ENCODE data around the gene C1orf167.

The C1orf167 gene

GRCh38 chr1:11786168-11786567 lies 24.2 kb downstream of the C1orf167 start:
- no peak for DNase-seq

DNA sequence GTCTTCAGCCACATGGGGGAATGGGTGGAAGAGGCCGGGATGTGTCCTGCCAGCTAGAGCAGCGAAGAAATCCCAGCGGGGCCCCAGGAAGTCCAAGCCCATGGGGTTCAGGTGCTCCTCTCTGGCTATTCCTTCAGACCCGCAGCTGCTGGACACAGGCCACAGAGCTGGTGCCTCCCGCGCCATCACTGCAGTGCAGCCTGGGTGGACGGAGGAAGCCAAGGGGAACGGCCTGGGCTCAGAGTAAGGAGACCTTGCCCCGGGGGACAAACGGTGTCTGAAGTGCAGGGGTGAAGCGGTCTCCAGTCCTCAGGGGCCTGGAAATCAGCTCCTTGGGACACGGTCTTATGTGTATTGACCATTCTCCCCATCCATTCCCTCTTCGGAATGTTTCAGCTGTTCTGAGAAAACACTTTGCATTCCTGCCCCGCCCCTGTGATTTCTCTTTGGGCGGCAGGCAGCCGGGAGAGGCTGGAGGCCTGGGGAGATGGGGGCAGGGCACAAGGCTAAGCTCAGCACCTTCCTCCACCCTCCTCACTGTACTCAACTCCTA lies 25.3 kb downstream of the C1orf167 start:
- DNase-seq = no peak

GRCh38 chr1:11787804-11788436 lies 25.9 kb downstream of the C1orf167 start:
- DNase-seq = no peak

GRCh38 chr1:11788549-11789053 lies 26.6 kb downstream of the C1orf167 start:
- no peak for DNase-seq

- DNase-seq = no peak
These were observed 27.4 kb downstream of the C1orf167 start for GRCh38 chr1:11789126-11790067.

DNA sequence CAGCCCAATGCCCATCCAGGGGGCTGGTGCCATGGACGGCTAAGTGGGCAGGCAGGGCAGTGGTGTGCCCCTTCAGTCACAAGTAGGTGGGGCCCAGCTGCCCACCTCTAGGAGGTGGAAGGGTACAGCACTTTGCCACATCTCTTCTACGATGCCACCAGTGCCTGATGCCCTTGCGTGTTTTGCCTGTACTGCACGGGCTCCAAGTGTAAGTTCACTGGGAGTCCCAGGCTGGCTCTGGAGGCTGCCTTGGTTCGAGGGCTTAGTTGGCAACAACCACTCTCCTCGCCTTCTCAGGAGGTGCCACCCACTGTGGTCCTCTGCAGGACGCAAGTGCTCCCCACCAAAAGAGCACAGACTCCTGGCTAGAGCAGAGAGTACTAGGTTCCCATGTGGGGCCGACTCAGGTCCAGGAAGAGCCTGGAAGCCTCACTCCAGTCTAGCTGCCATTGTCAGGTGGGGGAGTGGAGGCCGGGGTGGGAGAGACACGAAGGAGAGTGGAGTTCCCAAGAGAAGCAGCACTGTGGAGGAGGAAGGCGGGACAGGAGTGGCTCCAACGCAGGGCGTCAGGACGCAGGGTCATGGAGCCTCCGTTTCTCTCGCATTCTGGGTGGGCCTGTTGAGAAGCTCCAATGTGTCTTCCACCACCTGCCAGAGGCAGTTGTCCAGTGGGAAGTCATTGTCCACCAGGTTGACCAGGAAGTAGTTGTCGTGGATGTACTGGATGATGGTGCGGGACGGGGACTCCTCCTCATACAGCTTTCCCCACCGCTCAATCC lies 28.3 kb downstream of the C1orf167 start:
- no peak for DNase-seq

DNA sequence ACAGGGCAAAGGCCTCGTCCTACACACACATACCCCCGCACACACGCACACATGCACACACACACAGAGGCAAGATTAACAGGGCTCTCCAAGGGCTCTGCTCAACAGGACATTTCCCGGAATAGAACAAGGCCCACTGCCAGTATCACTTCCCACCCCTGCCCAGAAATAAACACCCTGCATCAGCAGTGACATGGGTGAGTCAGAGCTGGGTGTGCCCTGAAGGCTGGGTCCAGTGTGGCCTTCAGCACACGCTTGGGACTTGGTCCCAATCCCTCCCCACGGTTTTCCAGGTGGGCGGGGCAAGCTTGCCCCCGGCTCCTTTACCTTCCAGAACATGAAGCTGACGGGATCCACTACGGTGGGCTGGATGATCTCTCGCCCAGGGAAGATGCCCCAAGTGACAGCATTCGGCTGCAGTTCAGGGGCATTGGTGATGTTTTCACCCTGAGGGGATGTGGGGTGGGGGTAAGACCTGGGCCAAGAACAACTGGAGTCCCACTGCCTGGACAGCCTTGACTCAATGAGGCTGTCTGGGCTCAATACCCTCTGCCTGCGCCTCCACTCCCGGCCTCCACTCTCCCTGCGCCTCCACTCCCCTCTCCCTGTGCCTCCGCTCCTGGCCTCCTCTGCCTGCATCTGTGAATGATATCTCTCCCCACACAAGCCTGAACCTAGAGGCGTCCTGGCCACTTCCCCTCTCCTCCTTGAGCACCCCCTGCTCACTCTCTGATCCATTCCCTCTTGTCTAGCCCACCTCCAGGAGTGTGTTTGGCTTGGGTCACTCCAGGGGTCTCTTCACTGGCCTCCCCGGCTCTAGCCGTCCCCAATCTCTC lies 29.1 kb downstream of the C1orf167 start:
- DNase-seq = no peak

DNA sequence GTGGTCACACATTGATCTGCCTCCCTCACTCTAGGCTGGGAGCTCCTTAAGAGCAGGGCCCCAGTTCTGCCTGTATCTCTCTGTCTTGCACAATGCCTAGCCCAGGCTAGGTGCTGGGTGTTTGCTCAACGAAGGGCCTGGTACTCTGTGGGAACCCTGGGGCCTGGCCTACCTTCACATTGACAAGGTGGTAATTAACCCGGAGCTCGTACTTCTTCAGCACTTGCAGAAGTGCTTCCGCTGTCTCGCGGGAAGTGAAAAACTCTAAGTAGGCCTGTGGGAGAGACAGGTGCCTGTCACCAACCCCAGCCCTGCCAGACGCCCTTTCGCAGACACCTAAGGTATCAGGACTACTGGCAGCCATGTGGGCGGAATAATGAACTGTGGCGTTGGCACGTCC lies 30.1 kb downstream of the C1orf167 start:
- DNase-seq = no peak

GRCh38 chr1:11793819-11794218 lies 31.8 kb downstream of the C1orf167 start:
- DNase-seq = no peak

DNA sequence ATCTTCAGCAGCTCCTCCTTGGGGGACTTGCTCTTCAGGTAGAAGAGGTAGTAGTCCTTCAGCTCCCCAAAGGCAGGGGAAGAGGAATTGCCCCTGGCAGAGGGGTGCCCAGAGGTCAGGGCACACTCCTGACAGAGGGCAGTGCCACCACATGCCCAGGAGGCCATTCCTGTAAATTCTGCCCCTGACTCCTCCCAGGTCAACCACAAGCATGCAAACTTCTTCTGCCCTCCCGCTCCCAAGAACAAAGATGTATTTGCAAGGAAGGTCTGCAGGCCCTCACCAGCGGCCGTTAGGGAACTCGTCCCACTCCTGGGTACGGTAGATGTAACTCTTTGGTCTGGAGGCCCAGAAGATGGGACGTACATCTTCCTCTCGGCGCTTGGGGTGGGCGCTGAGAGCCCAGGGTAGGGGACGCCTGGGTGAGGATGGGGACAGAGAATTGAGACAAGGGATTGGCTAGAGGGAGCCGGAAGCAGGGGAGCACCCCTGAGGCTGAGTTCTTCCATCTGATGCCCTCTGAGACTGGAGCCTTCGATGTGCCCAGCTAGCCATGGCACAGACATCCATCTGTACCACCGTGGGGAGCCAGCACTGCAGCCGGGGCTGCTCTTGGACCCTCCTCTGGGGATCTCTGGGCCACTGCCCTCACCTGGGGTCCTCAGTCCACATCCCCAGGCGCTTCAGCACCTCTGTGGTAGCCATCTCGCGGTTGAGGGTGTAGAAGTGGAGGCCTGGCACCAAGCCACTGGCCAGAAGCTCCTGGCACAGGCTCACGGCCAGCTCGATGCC lies 32.6 kb downstream of the C1orf167 start:
- DNase-seq = no peak

DNA sequence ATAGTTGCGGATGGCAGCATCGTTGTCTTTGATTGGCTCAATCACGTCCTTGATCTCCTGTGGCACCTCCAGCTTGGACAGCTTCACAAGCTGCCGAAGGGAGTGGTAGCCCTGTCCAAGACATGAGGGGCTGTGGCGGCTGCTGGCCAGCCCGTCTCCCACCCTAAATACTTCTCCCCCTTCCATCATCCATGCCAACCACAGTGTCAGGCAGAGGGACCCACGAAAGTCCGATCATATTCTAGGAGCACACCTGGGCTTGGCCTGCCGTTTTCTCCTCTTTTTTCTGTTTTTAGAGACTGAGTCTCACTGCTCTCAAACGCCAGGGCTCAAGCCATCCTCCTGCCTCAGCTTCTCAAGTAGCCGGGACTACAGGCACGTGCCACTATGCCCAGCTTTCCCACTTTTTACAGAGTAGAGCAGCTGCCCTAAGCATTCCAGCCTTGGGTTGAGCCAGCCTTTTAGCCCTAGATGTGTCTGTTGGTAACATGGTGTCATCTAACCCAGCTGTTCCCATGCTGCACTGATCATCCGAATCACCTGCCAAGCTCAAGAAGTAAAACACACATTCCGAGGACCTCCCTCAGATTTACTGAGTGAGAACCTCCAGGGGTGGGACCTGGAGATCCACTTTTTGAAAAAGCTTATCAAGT lies 33.4 kb downstream of the C1orf167 start:
- DNase-seq = no peak

- no peak for DNase-seq
These were observed 34.2 kb downstream of the C1orf167 start for GRCh38 chr1:11796036-11796828.

DNA sequence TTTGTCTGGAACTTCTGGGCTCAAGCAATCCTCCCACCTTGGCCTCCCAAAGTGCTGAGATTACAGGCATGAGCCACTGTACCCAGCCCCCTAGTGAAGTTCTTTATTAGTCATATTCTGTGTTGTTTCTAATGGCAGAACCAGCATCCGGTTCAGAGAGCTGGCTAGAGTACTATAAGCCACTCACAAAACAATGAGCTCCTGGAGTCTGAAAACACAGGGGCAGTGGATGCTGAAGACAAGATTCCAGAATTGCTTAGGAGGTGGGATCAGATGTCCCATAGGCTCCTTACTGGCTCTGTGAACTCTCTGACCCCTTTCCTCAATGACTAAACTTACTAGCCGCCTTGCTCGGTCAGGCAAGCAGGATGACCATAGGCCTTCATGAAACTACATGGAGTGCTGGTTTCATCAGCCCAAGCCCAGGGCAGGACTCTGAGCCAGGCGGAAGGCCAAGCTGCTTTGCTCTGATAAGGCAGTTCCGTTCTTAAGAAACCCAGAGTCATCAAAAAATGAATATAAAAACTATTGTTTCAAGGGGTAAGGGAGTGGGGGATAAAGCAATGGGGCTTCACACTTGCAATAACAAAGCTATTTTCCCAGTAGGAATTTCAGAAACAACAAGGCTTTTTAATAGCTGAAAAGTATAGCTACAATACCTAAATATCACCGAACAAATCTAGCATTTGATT lies 35.7 kb downstream of the C1orf167 start:
- no peak for DNase-seq

DNA sequence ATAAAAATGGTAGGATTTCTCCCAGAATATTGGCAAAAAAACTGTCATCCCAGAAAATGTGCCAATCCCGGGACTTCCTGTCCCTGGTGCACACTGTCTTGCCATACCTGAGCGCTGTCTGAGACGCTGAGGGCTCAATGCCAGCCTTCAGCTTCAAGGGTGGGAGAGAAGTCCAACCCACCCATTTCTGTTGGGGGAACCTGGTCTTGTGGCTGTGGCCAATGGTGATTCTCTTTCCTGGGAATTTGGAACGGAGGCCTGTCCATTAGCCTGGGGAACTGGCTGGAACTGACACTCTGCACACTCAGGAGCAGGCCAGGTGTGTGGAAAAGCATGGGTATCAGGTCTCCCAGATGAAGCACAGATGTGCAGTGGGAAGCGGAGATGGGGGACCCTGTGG lies 37.1 kb downstream of the C1orf167 start:
- no peak for DNase-seq

GRCh38 chr1:11799896-11800295 lies 37.9 kb downstream of the C1orf167 start:
- DNase-seq = no peak

GRCh38 chr1:11800391-11800755 lies 38.4 kb downstream of the C1orf167 start:
- DNase-seq = no peak

DNA sequence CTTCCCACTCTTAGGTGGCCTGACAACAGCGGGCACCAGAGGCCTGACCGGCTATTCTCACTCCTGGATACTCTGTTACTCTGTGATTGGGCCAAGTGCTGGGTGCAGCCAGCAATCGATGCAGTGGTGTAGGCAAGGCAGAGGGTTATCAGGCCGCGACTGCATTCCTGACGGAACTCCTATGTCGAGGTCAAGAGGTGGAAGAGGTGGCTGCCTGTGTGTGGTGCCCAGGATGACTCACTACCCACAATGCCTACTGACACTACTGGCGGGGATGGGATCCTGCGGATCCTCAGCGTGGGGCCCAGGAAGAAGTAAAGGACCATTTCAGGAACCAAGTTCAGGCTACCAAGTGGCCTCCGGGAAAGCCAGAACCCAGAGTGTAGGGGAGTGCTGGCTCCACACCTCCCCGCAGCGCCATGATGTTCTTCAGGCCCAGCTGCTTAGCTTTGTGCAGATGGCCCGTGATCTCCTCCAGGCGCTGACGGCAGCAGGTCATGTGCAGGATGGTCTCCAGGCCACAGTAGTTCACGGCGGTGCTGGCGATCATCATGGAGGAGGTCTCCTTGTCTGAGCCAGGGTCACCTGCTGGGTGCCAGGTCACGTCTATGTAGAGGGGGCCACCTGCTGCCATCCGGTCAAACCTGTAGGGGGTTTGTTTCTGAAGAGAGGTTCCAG lies 38.9 kb downstream of the C1orf167 start:
- no peak for DNase-seq

DNA sequence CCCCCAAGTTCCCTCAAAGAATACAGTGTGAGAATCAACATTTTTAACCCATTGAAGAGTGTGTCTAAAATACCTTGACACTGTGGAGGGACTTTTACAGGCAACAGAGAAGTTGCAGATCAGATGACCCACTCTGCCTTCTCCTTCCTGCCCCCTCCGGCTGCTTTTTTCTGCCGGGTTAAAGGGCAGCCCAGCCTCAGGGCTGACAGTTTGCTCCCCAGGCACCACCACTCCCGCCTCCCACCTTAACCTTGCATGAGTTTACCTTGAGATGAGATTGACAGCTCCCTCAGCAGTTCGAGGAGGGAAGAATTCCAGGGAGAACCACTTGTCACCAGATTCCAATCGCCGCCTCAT lies 40.6 kb downstream of the C1orf167 start:
- no peak for DNase-seq

Measured in SIG-M5 (cell line).